Lower leg skin (tissue), 3 donors: ENCODE data around the gene NR2F1-AS1.
"Not testable (repeated sequence)": the region's sequence is repeated elsewhere in the genome, so short reads cannot be mapped to it uniquely, and the experiment has no call there.

ENCODE experiments used
- POLR2A ChIP-seq, 2 donors: fragments of 450-650 bp; IDR thresholded peaks; one replicate each; pipeline ENCODE4 v1.6.1; 2016 to 2017; ENCODE audit warnings: antibody characterized with exemption in 2 of 2, mild to moderate bottlenecking in 1 of 2, moderate library complexity in 1 of 2
- TF ChIP-seq, protein P1 (sequence below), 3 donors: fragments of 450-650 bp; IDR thresholded peaks; one replicate each; pipeline ENCODE4 v1.5.1; 2016; ENCODE audit warnings: antibody characterized with exemption in 3 of 3, mild to moderate bottlenecking in 3 of 3, moderate library complexity in 2 of 3

DNA sequence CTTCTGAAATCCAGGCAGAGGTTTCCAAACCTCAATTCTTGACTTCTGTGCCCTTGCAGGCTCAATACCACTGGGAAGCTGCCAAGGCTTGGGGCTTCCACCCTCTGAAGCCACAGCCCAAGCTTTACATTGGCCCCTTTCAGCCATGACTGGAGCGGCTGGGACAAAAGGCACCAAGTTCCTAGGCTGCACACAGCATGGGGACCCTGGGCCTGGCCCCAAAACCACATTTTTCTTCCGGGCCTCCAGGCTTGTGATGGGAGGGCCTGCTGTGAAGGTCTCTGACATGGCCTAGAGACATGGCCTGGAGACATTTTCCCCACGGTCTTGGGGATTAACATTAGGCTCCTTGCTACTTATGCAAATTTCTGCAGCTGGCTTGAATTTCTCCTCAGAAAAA lies 75.5 kb downstream of the NR2F1-AS1 start:
- TF ChIP-seq, protein P1, sequence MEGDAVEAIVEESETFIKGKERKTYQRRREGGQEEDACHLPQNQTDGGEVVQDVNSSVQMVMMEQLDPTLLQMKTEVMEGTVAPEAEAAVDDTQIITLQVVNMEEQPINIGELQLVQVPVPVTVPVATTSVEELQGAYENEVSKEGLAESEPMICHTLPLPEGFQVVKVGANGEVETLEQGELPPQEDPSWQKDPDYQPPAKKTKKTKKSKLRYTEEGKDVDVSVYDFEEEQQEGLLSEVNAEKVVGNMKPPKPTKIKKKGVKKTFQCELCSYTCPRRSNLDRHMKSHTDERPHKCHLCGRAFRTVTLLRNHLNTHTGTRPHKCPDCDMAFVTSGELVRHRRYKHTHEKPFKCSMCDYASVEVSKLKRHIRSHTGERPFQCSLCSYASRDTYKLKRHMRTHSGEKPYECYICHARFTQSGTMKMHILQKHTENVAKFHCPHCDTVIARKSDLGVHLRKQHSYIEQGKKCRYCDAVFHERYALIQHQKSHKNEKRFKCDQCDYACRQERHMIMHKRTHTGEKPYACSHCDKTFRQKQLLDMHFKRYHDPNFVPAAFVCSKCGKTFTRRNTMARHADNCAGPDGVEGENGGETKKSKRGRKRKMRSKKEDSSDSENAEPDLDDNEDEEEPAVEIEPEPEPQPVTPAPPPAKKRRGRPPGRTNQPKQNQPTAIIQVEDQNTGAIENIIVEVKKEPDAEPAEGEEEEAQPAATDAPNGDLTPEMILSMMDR (IDR thresholded peaks at IDR 0.05) = not testable (repeated sequence)
- not testable (repeated sequence) for TF ChIP-seq POLR2A (IDR thresholded peaks at IDR 0.05)
